GM12878 (cell line): ENCODE measurements around the gene B4GALNT2.
"Not testable (repeated sequence)": the region's sequence is repeated elsewhere in the genome, so short reads cannot be mapped to it uniquely, and the experiment has no call there.

ENCODE experiments used
- BHLHE40 ChIP-seq, 2 experiments: fragments of 450-650 bp in 1 of 2; IDR thresholded peaks; 2 replicates each; pipeline ENCODE4 v1.6.1; 2011 to 2017; ENCODE audit warnings: low read depth in 2 of 2, borderline replicate concordance in 1 of 2, improper control_type of control experiment in 1 of 2, low read length in 1 of 2, mild to moderate bottlenecking in 1 of 2
- EZH2 ChIP-seq: IDR thresholded peaks from 2 replicates; pipeline ENCODE4 v1.6.1; 2012; ENCODE audit warnings: low read depth, mild to moderate bottlenecking, control low read depth, inconsistent platforms, low read length, borderline replicate concordance; ENCODE audit not compliant: control insufficient read depth
- MYC ChIP-seq: IDR thresholded peaks from 2 replicates; pipeline ENCODE4 v1.6.1; 2011; ENCODE audit warnings: mild to moderate bottlenecking, low read length, moderate library complexity, inconsistent platforms; ENCODE audit not compliant: insufficient read depth, insufficient replicate concordance, insufficient read length, severe bottlenecking
- POLR2A ChIP-seq: IDR thresholded peaks from 2 replicates; pipeline ENCODE4 v1.6.1; 2011; ENCODE audit warnings: low read depth, mild to moderate bottlenecking, low read length
- RCOR1 ChIP-seq: conservative IDR thresholded peaks from 2 replicates; pipeline ENCODE4 v1.6.1; 2012; ENCODE audit warnings: low read depth, low read length, improper control_type of control experiment
- REST ChIP-seq: IDR thresholded peaks from 2 replicates; pipeline ENCODE4 v1.6.1; 2012; ENCODE audit warnings: mild to moderate bottlenecking, low read depth, low read length
- SMAD1 ChIP-seq: fragments of 450-650 bp; IDR thresholded peaks from 2 replicates; pipeline ENCODE4 v1.6.1; 2018; ENCODE audit warnings: mild to moderate bottlenecking, low read depth; ENCODE audit not compliant: partially characterized antibody
- ZBTB33 ChIP-seq: fragments of 450-650 bp; IDR thresholded peaks from 2 replicates; pipeline ENCODE4 v1.6.1; 2017; ENCODE audit warnings: mild to moderate bottlenecking
- TF ChIP-seq, protein P1 (sequence below), 3 experiments: IDR thresholded peaks in 2 of 3; conservative IDR thresholded peaks in 1 of 3; 2 replicates each; pipeline ENCODE4 v1.5.1; 2011; ENCODE audit warnings: low read depth in 3 of 3, low read length in 3 of 3, mild to moderate bottlenecking in 3 of 3, control low read depth in 2 of 3, moderate library complexity in 2 of 3, inconsistent platforms in 1 of 3, mixed read lengths in 1 of 3; ENCODE audit not compliant: control insufficient read depth in 2 of 3, insufficient read depth in 1 of 3; ENCODE audit errors: extremely low read depth in 1 of 3
- TF ChIP-seq, protein P2 (sequence below): IDR thresholded peaks from 2 replicates; pipeline ENCODE4 v1.6.1; 2012; ENCODE audit warnings: low read depth, low read length, improper control_type of control experiment

DNA sequence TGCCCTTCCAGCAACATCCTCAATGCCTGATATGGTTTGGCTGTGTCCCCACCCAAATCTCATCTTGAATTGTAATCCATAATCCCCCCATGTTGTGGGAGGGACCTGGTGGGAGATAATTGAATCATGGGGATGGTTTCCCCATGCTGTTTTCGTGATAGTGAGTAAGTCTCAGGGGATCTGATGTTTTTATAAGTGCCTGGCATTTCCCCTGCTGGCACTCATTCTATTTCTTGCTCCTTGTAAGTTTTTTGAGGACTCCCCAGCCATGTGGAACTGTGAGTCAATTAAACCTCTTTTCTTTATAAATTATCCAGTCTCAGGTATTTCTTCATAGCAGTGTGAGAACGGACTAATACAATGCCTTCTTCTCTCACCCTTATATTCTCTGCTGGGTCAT lies 47.5 kb upstream of the B4GALNT2 start:
- not testable (repeated sequence) for TF ChIP-seq BHLHE40 (IDR thresholded peaks at IDR 0.05; ENCODE audit: borderline replicate concordance in 1 of 2, low read depth in 2 of 2, low read length in 1 of 2); EZH2; POLR2A; RCOR1; SMAD1; MYC; ZBTB33; REST
- TF ChIP-seq, protein P1, sequence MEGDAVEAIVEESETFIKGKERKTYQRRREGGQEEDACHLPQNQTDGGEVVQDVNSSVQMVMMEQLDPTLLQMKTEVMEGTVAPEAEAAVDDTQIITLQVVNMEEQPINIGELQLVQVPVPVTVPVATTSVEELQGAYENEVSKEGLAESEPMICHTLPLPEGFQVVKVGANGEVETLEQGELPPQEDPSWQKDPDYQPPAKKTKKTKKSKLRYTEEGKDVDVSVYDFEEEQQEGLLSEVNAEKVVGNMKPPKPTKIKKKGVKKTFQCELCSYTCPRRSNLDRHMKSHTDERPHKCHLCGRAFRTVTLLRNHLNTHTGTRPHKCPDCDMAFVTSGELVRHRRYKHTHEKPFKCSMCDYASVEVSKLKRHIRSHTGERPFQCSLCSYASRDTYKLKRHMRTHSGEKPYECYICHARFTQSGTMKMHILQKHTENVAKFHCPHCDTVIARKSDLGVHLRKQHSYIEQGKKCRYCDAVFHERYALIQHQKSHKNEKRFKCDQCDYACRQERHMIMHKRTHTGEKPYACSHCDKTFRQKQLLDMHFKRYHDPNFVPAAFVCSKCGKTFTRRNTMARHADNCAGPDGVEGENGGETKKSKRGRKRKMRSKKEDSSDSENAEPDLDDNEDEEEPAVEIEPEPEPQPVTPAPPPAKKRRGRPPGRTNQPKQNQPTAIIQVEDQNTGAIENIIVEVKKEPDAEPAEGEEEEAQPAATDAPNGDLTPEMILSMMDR (IDR thresholded peaks at IDR 0.05 in 2 of 3, conservative IDR thresholded peaks at IDR 0.05 in 1 of 3; ENCODE audit: control insufficient read depth in 2 of 3, extremely low read depth in 1 of 3, insufficient read depth in 1 of 3, low read depth in 3 of 3, low read length in 3 of 3): not testable (repeated sequence)
- TF ChIP-seq, protein P2, sequence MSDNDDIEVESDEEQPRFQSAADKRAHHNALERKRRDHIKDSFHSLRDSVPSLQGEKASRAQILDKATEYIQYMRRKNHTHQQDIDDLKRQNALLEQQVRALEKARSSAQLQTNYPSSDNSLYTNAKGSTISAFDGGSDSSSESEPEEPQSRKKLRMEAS: not testable (repeated sequence)
